NCI-H2227 treated with DMSO at 0.1 percent for 48 hours (cell line): ENCODE data around the gene PACS2.
A peak's percentile ranks its signal among the peaks of the same experiment; 100 is the strongest.

ENCODE experiments used
- DNase-seq: peaks from one replicate; lab custom pipeline; 2025; lab: John Stamatoyannopoulos, UW

The PACS2 gene

DNA sequence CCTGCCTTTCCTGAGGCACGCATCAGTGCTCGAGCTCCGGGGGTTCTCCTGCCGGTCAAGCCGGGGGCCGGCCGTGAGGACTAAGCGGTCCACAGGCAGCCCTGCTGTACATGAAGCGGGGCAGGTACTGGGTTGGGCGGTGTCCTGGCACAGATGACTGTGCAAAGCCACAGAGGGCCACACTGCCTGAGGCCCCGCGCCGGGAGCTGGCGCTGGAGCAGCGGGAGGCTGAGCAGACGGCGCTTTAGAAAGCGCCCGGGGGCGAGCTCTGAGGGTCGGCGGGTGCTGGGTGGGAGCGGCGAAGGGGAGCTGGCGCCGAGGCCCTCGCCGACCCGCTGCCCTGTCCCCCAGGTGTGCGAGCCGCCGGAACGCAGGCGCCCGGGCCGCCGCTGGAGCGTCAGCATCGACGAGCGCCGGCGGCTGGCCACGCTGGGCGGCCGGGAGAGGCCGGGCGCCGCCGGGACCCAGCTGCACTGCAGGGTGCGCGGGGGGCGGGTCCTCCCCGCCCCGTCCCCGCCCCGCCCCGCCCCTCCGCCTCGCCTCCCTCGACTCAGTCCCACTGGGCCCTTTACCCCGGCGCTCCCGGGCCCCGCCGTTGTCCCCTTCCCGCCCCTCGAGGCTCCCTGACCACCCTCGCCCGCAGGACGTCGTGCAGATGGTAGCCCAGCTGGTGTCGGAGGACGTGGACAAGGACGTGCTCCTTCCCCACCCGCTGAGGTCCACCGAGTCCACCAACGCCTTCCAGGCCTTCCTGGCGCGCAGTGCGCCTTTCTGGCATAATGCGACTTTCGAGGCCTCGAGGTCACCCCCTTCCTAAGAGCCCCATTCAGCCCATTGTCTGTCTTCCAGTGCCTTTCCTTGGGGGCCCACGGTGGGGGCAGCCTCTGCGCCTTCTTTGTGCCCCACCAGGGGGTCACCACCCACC, 96.7 kb downstream of the PACS2 start:
- DNase-seq: no peak

GRCh38 chr14:105411985-105412770, 97.6 kb downstream of the PACS2 start:
- no peak for DNase-seq

DNA sequence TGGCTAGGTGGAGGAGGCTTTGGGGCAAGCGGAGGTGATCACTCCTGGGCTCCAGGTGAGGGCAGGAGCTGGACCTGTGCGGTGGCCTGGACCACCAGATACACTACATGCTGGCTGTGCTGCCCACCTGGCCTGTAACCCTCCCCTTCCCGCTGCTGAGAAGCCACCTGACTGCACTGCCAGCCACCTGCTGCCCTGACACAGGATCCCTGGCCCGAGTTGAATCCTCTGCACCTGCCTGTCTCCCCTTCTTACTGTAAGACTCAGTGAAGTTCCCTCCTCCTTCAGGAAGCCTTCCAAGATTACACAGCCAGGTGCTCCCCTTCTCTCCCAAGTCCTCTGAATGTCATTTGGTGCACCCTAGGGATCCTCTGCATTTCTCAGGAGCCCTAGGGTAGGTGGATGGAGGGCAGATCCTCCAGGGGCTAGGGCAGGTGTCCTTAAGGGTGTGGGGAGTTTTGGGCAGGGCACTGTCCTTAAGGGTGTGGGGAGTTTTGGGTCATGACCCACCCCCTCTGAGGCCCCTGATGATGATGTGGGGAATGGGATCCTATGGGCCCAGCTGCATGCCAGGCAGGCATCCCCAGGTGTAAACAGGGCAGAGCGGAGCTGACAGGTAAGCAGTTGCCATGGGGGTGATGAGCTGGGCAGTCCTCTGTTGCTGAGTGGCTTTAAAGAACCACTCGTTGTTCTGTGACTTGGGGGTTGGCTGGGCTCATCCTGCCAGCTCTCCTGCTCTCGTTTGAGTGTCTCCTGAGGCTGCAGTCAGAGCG, 98.4 kb downstream of the PACS2 start:
- DNase-seq: no peak

DNA sequence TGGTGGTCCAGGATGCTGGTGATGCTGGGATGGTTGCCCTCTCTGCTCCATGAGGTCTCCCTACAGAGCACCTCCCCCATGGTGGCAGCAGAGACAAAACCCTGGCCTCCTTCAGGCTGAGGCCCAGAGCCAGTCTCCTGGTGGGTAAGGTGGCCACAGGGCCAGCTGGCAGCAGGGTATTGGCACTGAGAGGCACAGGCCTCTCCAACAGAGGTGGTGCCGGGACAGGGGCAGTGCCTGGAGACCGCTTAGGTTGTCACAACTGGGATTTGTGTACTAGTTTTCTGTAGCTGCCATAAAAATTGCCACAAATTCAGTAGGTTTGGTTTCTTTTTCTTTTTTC, 99.0 kb downstream of the PACS2 start:
- DNase-seq: no peak

- peak; percentile 74 for DNase-seq
Observed at GRCh38 chr14:105414456-105415371, 100.2 kb downstream of the PACS2 start.

DNA sequence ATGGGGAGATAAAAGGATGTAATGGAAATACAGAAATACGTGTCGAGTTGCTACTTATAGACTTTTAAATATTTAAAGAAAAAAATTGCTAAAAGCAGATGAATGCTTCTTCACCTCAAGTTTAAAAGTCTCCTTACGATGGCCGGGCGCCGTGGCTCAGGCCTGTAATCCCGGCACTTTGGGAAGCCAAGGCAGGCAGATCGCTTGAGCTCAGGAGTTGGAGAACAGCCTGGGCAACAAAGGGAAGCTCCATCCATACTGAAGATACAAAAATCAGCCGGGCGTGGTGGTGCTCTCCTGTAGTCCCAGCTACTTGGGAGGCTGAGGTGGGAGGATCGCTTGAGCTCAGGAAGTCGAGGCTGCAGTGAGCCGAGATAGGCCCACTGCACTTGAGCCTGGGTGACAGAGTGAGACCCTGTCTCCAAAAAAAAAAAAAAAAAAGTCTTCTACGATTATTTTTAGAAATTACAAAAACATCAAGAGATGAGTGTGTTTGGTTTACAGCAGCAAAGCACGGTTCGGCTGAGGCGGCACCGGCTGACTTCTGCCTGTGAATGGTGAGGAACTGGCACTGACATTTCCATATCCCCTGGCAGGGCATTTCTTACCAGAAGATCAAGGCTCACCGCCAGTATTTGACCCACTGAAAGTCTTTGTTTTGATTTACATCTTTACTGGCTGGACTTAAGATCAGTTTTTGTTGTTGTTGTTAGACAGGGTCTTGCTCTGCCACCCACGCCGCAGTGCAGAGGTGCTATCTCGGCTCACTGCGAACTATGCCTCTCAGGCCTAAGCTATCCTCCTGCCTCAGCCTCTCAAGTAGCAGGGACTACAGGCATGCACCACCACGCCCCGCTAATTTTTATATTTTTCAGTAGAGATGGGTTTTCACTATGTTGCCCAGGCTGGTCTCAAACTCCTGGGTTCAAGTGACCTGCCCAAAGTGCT, 101.2 kb downstream of the PACS2 start:
- no peak for DNase-seq

GRCh38 chr14:105416671-105417070, 102.1 kb downstream of the PACS2 start:
- no peak for DNase-seq

- DNase-seq: no peak
Observed at GRCh38 chr14:105417690-105418121, 103.2 kb downstream of the PACS2 start.

DNA sequence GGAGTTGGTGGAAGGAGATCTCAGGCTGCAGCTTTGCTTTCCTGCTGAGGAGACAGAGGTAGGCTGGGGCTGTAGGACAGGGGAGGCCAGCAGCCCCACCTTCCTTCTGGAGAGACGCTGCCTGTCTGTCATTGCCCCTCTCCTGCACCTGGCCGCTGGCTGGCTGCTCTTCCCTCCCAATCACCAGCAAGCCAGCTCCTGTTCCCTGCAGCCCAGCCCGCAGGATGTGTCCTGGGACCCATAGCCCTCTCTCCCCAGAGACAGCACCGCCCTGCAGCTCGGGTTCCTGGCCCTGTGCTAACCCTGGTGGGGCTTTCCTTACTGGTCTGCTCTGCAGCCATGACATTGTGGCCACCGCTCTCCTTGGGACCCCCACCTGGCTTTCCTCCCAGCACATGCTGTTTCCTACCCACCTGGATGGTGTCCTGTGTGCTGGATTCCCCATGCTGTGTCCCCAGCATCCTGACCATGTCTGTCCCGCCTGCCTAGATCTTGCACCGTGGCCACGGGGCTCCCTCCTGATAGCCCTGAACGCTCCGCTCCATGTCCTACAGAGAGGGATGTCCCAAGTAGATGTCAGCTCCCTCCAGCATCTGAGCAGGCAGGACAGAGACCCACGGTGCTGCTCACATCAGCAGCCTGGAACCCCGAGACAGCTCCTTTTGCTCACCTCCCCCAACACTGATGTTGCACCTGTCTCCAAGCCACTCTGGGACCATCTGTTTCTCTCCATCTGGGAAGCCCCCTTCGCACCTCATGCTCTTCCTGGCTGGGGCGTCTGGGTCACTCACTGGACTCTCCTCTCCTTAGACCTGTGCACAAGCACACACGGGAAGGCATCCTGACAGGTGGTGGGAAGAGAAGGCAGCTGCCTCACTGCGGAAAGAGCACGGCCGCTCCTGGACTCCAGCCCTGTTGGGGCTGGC, 104.0 kb downstream of the PACS2 start:
- no peak for DNase-seq

GRCh38 chr14:105419195-105420091, 104.9 kb downstream of the PACS2 start, which contains the start of gene MTA1:
MTA1 (plus strand) TSS chr14:105419827; CDS start chr14:105420036, 209 bp downstream.
- DNase-seq: peak; percentile 4

DNA sequence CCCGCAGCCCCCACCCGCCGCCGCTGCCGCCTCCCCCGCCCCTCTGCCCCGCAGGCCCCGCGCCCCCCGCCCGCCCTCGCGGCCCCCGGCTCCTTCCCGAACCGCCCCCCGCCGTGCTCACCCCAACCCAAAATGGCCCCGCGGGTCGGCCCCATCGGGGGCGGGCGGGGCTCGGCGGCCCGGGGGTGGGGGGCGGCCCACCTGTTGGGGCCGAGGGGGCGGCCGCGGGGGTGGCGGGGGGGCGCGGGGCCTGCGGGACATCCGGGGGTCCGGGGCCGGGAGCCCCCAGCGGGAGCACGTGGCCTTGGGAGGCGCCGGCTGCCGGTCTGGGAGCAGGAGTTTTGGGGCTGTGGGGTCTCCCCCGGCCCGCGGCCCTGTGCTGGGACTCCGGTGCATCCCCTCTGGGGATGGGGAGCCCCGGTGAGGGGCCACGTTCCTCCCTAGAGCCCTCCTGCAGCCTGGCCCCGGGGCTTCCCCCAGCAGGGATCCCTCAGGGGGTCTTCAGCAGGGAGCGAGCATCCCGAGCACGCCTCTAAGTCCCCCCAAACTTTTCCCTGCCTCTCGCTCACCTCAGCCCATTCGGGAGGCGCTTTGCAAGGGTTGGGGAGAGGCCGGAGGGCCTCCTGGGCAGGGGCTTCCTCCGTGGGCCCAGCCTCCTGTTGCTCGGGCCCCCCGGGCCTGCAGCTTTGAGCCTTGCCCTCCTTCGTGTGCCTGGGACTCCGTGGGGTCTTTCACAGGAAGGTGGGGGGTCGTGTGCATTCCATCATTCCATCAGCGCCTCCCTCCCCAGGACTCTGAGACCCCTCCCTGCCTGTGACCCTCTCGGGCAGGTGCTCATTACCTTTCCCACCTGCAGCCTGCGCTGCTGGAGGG, 105.8 kb downstream of the PACS2 start:
- no peak for DNase-seq

DNA sequence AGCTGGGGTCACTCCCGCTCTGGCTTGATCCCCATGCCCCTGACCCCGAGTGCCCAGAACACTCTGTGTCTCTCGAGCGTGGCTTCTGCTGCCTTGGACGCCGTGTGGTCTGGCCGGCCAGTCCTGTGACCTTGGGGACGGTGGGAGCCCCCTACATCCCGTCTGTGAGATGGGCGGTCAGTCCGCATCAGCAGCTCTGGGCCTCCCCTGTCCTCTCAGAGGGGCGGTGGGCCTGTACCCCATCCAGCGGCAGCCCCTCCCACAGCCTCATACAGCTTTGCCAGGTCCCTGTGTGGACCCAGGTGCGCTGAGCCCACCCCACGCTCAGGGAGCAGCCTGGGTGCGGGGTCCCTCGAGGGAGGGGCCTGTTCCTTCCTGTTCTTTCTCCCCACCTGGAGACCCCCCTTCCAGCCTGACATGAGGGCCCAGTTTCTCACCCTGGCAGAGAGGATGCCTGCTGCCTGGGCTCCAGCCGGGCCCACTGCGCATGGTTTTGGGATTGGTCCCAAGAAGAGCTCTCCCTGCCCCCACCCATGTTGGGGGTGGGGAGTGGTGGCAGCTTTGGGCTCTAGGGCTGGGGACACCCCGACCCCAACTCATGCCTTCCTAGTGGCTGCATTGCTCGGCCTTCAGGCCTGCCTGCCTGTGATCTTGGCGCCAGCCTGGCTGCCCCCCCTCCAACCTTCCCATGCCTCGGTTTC, 106.6 kb downstream of the PACS2 start:
- DNase-seq: no peak

GRCh38 chr14:105421723-105422615, 107.4 kb downstream of the PACS2 start:
- DNase-seq: no peak

DNA sequence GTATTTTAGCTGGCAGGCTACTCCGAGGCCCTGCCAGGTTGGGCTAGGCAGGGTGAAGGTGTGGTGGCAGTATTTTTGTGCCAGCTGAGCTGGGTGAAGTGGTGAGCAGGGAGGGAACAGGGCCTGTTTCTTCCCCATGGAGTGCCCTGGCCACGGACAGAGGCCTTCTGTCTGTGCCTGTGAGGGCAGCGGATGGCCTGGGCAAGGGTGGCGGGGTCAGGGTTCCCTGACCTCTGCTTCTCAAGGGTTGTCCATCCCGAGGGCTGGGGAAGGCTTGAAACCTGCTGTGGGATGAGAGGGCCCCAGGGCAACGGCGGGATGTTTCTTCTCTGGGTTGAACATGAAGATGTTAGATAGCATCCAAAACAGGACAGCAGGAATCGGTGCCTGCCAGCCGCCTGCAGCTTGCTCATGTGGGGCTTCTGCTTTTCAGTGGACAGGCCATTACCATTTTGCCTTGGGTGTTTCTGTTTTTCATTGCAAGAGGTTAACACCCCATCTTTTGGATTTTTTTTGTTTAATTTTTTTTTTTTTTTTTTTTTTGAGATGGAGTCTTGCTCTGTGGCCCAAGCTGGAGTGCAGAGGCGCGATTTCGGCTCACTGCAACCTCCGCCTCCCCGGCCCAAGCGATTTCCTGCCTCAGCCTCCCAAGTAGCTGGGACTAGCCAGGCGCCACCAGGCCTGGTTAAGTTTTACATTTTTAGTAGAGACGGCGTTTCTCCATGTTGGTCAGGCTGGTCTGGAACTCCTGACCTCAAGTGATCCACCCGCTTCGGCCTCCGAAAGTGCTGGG, 108.3 kb downstream of the PACS2 start:
- DNase-seq: no peak
